Measurements from ENCODE around the gene TMEM86A. TPM values are rescaled to one million over a fixed set of nuclear protein-coding genes. Genes with fewer than 3 reads are reported as not detected.

Gene TMEM86A
- total and polyA plus RNA-seq, 2 of the 8 experiments (the other 6 are each of a cell fraction or from before 2014, with no cell fraction given), result 1.5 to 1.7 TPM

DNA sequence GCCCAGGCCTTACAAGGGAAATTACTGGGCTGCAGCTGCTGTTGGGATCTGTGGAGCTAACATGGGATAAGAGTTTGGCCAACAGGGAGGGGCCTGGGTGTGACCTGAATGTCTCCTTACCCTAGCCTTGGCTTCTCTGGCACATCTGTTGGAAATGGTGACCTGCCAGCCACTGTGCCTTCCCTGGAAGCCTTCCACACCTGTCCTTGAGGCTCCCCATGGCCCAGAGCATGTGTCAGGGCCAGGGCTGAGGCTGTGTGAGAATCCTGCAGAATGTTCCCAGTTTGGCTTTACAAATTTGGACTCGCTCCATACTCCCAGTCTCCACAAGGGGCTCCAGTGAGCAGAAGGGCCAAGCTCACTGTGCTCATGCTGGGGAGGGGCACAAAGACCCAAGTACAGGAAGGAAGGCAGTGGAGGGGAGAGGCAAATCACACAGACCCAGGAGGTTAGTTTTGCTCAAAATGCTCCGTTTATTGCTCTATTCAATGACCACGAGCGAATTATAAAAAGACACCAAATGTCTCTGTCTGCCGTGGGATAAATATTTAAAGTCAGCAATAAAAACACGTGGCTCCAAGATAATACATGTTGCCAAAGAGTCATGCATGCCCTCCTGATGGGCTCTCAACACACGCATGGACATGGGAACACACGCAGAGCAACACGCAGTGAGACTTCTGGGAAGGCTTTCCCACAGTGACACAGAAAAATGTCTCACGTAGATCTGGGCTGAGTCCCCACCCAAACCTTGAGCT is 29.1 kb downstream of the TMEM86A start (continued):
- TF ChIP-seq RXRA (IDR thresholded peaks at IDR 0.05; ENCODE audit: insufficient read depth, low read depth, low read length) (no peak), CHD2 (IDR thresholded peaks at IDR 0.05; ENCODE audit: low read length) (no peak)
